HepG2 (cell line): Measurements from ENCODE around the gene MTFP1. TPM values are rescaled to one million over a fixed set of nuclear protein-coding genes. Genes with fewer than 3 reads are reported as not detected.

Source experiments
- ATAC-seq: fragments of 200-7000 bp; cut with Tn5 transposase; 3 replicates; pipeline ENCODE4 v1.9.1; 2020; ENCODE audit warnings: mild to moderate bottlenecking, moderate library complexity
- BruUV-seq: library from RNA; stranded (reverse); fragments of 400-500 nt; replicated peaks from 2 replicates; lab custom pipeline; 2021; lab: Mats Ljungman, UMichigan
- CTCF ChIA-PET: fragments of 300-600 bp; formaldehyde crosslinking; extraction: SDS; loops from one replicate; lab custom pipeline; 2021; ENCODE audit warnings: low total read pairs, inconsistent platforms, low intra/inter-chr PET ratio; lab: Yijun Ruan, JAX
- POLR2A ChIA-PET: fragments of 350-600 bp; sonication (Branson Sonifier 250); formaldehyde crosslinking; loops from one replicate; lab custom pipeline; 2020; ENCODE audit warnings: antibody characterized with exemption, inconsistent platforms; lab: Yijun Ruan, JAX
- DNase-seq: peaks from one replicate; pipeline ENCODE4 v3.0.0-alpha.2; 2015; ENCODE audit warnings: low spot score
- FAIRE-seq: peaks from 3 replicates; lab custom pipeline; 2011; peaks lifted over from hg19 to GRCh38; lab: Jason Lieb, UNC
- H2AFZ ChIP-seq: one replicate; pipeline ENCODE4 v1.6.1; 2011; ENCODE audit warnings: low read length, inconsistent platforms
- H3K27ac ChIP-seq: fragments of 300-600 bp; 3 replicates; pipeline ENCODE4 v1.8.0; 2011; ENCODE audit warnings: mixed run types, mild to moderate bottlenecking, mixed read lengths, low read length, inconsistent platforms; ENCODE audit not compliant: insufficient read depth; ENCODE audit errors: extremely low read length
- H3K27me3 ChIP-seq, 2 experiments: fragments of 200-600 bp in 1 of 2; 2 replicates in 1 of 2; 3 replicates in 1 of 2; pipeline versions ENCODE4 v1.6.0 to v1.8.0; 2011; ENCODE audit warnings: low read length in 2 of 2, mild to moderate bottlenecking in 2 of 2, moderate library complexity in 2 of 2, inconsistent platforms in 1 of 2; ENCODE audit not compliant: insufficient read depth in 2 of 2, control insufficient read depth in 1 of 2
- H3K36me3 ChIP-seq, 2 experiments: fragments of 200-600 bp in 1 of 2; replicated peaks in 1 of 2; 2 replicates in 1 of 2; 3 replicates in 1 of 2; pipeline versions ENCODE4 v1.5.1 to v1.8.0; 2011; ENCODE audit warnings: low read length in 2 of 2, inconsistent platforms in 1 of 2; ENCODE audit not compliant: insufficient read depth in 2 of 2, control insufficient read depth in 1 of 2
- H3K4me1 ChIP-seq: 2 replicates; pipeline ENCODE4 v1.5.1; 2012; ENCODE audit warnings: low read length, inconsistent platforms; ENCODE audit not compliant: insufficient read depth
- H3K4me2 ChIP-seq: 2 replicates; pipeline ENCODE4 v1.6.0; 2011; ENCODE audit warnings: low read depth, low read length, inconsistent platforms
- H3K4me3 ChIP-seq, 3 experiments: fragments of 200-600 bp in 1 of 3; sonication (generic), shearing (Covaris generic) in 1 of 3; replicated peaks in 1 of 3; 2 replicates each; pipeline ENCODE4 v1.5.1; 2011 to 2016; ENCODE audit warnings: low read length in 3 of 3, inconsistent platforms in 2 of 3, low read depth in 2 of 3, mild to moderate bottlenecking in 2 of 3, control low read depth in 1 of 3, mixed read lengths in 1 of 3; ENCODE audit not compliant: insufficient read depth in 1 of 3
- H3K79me2 ChIP-seq: one replicate; pipeline ENCODE4 v1.6.1; 2011; ENCODE audit warnings: low read length, inconsistent platforms; ENCODE audit not compliant: insufficient read depth
- H3K9ac ChIP-seq: 2 replicates; pipeline ENCODE4 v1.6.0; 2011; ENCODE audit warnings: mild to moderate bottlenecking, low read depth, low read length, inconsistent platforms; ENCODE audit not compliant: insufficient read depth
- H3K9me3 ChIP-seq: 2 replicates; pipeline ENCODE4 v1.5.1; 2012; ENCODE audit warnings: mild to moderate bottlenecking, low read length
- H4K20me1 ChIP-seq: 2 replicates; pipeline ENCODE4 v1.6.0; 2011; ENCODE audit warnings: inconsistent platforms, mild to moderate bottlenecking, low read length, moderate library complexity; ENCODE audit not compliant: insufficient read depth
- CBFB ChIP-seq: sonication (generic); formaldehyde crosslinking; IDR thresholded peaks from 2 replicates; pipeline ENCODE4 v1.4.0; 2020; ENCODE audit warnings: missing genetic modification reagents
- CCDC6 ChIP-seq: sonication (generic); formaldehyde crosslinking; IDR thresholded peaks from 2 replicates; pipeline ENCODE4 v1.8.1; 2022; ENCODE audit warnings: mild to moderate bottlenecking, missing genetic modification reagents, moderate library complexity
- CREM ChIP-seq, 2 experiments: sonication (generic) in 1 of 2; formaldehyde crosslinking in 1 of 2; IDR thresholded peaks; 2 replicates each; pipeline versions ENCODE4 v1.4.0 to v1.6.1; 2016 to 2020; ENCODE audit warnings: antibody characterized with exemption in 1 of 2, mild to moderate bottlenecking in 1 of 2, missing genetic modification reagents in 1 of 2
- ELF4 ChIP-seq: sonication (generic); formaldehyde crosslinking; IDR thresholded peaks from 2 replicates; pipeline ENCODE4 v1.5.0; 2020; ENCODE audit warnings: missing genetic modification reagents, mild to moderate bottlenecking, moderate library complexity, borderline replicate concordance
- GPN1 ChIP-seq: sonication (generic); formaldehyde crosslinking; IDR thresholded peaks from 2 replicates; pipeline ENCODE4 v1.5.1; 2020; ENCODE audit warnings: missing genetic modification reagents, borderline replicate concordance
- KAT8 ChIP-seq: IDR thresholded peaks from 2 replicates; pipeline ENCODE4 v1.6.1; 2016; ENCODE audit warnings: missing genetic modification reagents, missing compliant biosample characterization
- MEIS2 ChIP-seq: sonication (generic); formaldehyde crosslinking; IDR thresholded peaks from 2 replicates; pipeline ENCODE4 v1.9.0; 2021; ENCODE audit warnings: mild to moderate bottlenecking, missing genetic modification reagents
- MZF1 ChIP-seq: sonication (generic); formaldehyde crosslinking; IDR thresholded peaks from 2 replicates; pipeline ENCODE4 v1.8.1; 2023; ENCODE audit warnings: mild to moderate bottlenecking, missing genetic modification reagents, borderline replicate concordance
- NPAS2 ChIP-seq: sonication (generic); formaldehyde crosslinking; IDR thresholded peaks from 2 replicates; pipeline ENCODE4 v1.8.0; 2022; ENCODE audit warnings: mild to moderate bottlenecking, missing genetic modification reagents, borderline replicate concordance
- NR2F6 ChIP-seq, 2 experiments: IDR thresholded peaks; 2 replicates each; pipeline ENCODE4 v1.6.1; 2016; ENCODE audit warnings: antibody characterized with exemption in 1 of 2, mild to moderate bottlenecking in 1 of 2
- PCBP2 ChIP-seq: fragments of 200-400 bp; formaldehyde crosslinking; optimal IDR thresholded peaks from 2 replicates; pipeline ENCODE3; 2018; ENCODE audit warnings: low read length, low read depth; ENCODE audit not compliant: poor library complexity, severe bottlenecking
- PHB2 ChIP-seq: fragments of 450-650 bp; IDR thresholded peaks from 2 replicates; pipeline ENCODE4 v1.6.1; 2018; ENCODE audit not compliant: partially characterized antibody
- SIN3B ChIP-seq: fragments of 150-350 bp; IDR thresholded peaks from 2 replicates; pipeline ENCODE4 v1.6.1; 2014; ENCODE audit warnings: low read length
- THAP11 ChIP-seq: IDR thresholded peaks from 2 replicates; pipeline ENCODE4 v1.6.1; 2016; ENCODE audit warnings: missing biosample characterization, missing genetic modification reagents
- TRIM24 ChIP-seq: sonication (generic); formaldehyde crosslinking; IDR thresholded peaks from 2 replicates; pipeline ENCODE4 v1.8.0; 2022; ENCODE audit warnings: mild to moderate bottlenecking, missing genetic modification reagents
- XRCC5 ChIP-seq: fragments of 200-400 bp; formaldehyde crosslinking; optimal IDR thresholded peaks from 2 replicates; pipeline ENCODE3; 2017; ENCODE audit warnings: mild to moderate bottlenecking, low read length
- ZFYVE20 ChIP-seq: sonication (generic); formaldehyde crosslinking; IDR thresholded peaks from 2 replicates; pipeline ENCODE4 v1.8.0; 2023; ENCODE audit warnings: low read depth, mild to moderate bottlenecking, moderate library complexity, missing genetic modification reagents, borderline replicate concordance
- ZNF264 ChIP-seq: sonication (generic); formaldehyde crosslinking; IDR thresholded peaks from 2 replicates; pipeline ENCODE4 v1.4.0; 2020; ENCODE audit warnings: missing genetic modification reagents
- ZNF44 ChIP-seq: sonication (generic); formaldehyde crosslinking; IDR thresholded peaks from 2 replicates; pipeline ENCODE4 v1.5.1; 2020; ENCODE audit warnings: mild to moderate bottlenecking, missing genetic modification reagents
- ZSCAN21 ChIP-seq: sonication (generic); formaldehyde crosslinking; IDR thresholded peaks from 2 replicates; pipeline ENCODE4 v1.8.0; 2022; ENCODE audit warnings: mild to moderate bottlenecking, missing genetic modification reagents, moderate library complexity, borderline replicate concordance
- WGBS: methylation state at CpG from one replicate; pipeline ENCODE4 v1.1.6; 2017; ENCODE audit warnings: low lambda C conversion rate; 5-methylcytosine and 5-hydroxymethylcytosine counted together
- in situ Hi-C: cut with HindIII; loops from 2 replicates; pipeline ENCODE4 v1.10.0; 2017; ENCODE audit warnings: low pct_unique_long_range_greater_than_20kb; ENCODE audit not compliant: extremely low pct_ligation_motif_present
- intact Hi-C: fragments of 100-400 bp; cut with micrococcal nuclease; formaldehyde crosslinking; loops from one replicate; pipeline ENCODE4 v1.10.0; 2022; ENCODE audit not compliant: unreplicated experiment
- polyA plus RNA-seq, 8 experiments: library from polyadenylated mRNA; depleted of rRNA in 3 of 8; stranded (reverse) in 7 of 8; unstranded in 1 of 8; fragments of >200 nt; fragmentation: Illumina TruSeq in 4 of 8; extraction: Trizol in 4 of 8; gene quantifications; 2 replicates each; pipeline versions ENCODE4 v1.2.1 to v1.2.3, GENCODE V29; 2011 to 2016; ENCODE audit warnings: low read depth in 4 of 8, missing spikeins in 1 of 8, mixed read lengths in 1 of 8; ENCODE audit not compliant: insufficient read depth in 1 of 8
- total RNA-seq, 5 experiments: library from RNA; depleted of rRNA; stranded (reverse); fragments of >200 nt; fragmentation: Illumina TruSeq; extraction: Trizol; gene quantifications; 2 replicates each; pipeline ENCODE4 v1.2.3, GENCODE V29; 2016; ENCODE audit warnings: low read depth in 1 of 5
- TF ChIP-seq, protein P1 (sequence below): sonication (generic); formaldehyde crosslinking; IDR thresholded peaks from 2 replicates; pipeline ENCODE4 v1.4.0; 2020; ENCODE audit warnings: mild to moderate bottlenecking, low read depth, missing genetic modification reagents
- TF ChIP-seq, protein P2 (sequence below): sonication (generic); formaldehyde crosslinking; IDR thresholded peaks from 2 replicates; pipeline ENCODE4 v1.9.0; 2022; ENCODE audit warnings: low read depth, missing genetic modification reagents

MTFP1 gene
- total and polyA plus RNA-seq, 2 of the 13 experiments (the other 11 are each of a cell fraction or from before 2014, with no cell fraction given), result 29.5 to 45.6 TPM

DNA sequence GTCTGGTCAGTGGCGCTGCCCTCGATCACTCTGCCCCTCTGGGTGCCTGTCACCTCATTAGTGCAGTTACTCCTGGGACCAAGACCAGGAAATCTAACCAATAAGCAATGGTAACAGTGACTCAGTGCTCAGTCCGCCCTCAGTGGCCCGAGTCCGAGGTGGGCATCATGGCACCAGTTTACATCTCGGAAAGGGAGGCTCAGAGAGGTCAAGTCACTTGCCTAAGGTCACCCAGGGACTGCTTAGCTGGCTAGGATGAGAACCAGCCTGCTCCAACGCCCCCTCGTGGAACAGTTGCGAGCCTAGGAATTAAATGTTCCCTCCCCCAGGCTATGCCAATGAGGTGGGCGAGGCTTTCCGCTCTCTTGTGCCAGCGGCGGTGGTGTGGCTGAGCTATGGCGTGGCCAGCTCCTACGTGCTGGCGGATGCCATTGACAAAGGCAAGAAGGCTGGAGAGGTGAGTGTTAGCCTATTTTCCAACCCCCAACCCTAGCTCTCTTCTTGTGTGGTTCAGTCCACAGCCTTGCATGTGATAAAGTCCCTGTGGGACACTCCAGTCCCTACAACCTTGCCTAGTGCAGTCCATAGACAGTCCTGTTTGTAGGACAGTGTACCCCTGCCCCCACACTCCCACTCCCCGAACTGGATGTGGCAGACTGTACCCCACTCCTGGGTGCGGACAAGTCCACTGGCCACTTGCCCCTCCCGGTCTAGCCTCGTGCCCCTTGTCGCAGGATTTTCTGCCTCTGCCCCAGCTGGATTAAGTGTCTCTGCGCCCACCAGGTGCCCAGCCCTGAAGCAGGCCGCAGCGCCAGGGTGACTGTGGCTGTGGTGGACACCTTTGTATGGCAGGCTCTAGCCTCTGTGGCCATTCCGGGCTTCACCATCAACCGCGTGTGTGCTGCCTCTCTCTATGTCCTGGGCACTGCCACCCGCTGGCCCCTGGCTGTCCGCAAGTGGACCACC, 1.1 kb downstream of the MTFP1 start:
- H2AFZ ChIP-seq, result no peak overlapping the region
- H3K27ac ChIP-seq, result peak overlapping the region; percentile 70
- H3K79me2 ChIP-seq, result peaks cover 12% of the 10 kb centered on the region
- peak overlapping the region; percentile 68 to 89 (median 68); a peak in 5 of 6 replicates for H3K4me3 ChIP-seq
- peak; percentile 16 for ATAC-seq
- peaks cover 0 to 5% of the 10 kb centered on the region in 2 experiments; a peak in 2 of 5 replicates for H3K36me3 ChIP-seq
- BruUV-seq, result no TSS peak
- intact Hi-C loops, result loop anchor here (1.0 kb wide), 1 partner anchor 35 kb away; no protein-coding TSS in a partner anchor
- WGBS, result 77% methylated on average over 27 of the region's 29 CpGs
- H3K27me3 ChIP-seq, result no peaks in the 10 kb centered on the region
- no peaks in the 10 kb centered on the region for H3K9me3 ChIP-seq
- peak overlapping the region; percentile 68; the same call in 1 of the 2 replicates for H3K9ac ChIP-seq
- peak; percentile 71 for FAIRE-seq
- DNase-seq, result peak; percentile 70
- POLR2A ChIA-PET, result interaction anchor here (1.0 to 7.2 kb wide), 3 partner anchors 13 to 39 kb away, joined by 3 to 164 read pairs (median 5); partner anchors contain the start of genes RNF215 and SEC14L2
- in situ Hi-C loops, result loop anchor here (5.0 kb wide), 1 partner anchor 34 kb away; no protein-coding TSS in a partner anchor
- H3K4me1 ChIP-seq, result peaks cover 31% of the 10 kb centered on the region
- CTCF ChIA-PET, result interaction anchor here (1.4 to 2.5 kb wide), 3 partner anchors 35 to 40 kb away, joined by 4 to 43 read pairs (median 5); partner anchors contain the start of gene RNF215
- no peaks in the 10 kb centered on the region for H4K20me1 ChIP-seq
- peak overlapping the region; percentile 99 for H3K4me2 ChIP-seq
- TF ChIP-seq NR2F6 (IDR thresholded peaks at IDR 0.05) (peak; percentile 34; the same call in 1 of the 2 replicates), NR2F6 (CRISPR knock-in tag; IDR thresholded peaks at IDR 0.05) (peak; percentile 47; the same call in 1 of the 2 replicates), ELF4 (CRISPR knock-in tag) (no peak), THAP11 (no peak), GPN1 (CRISPR knock-in tag) (no peak), TRIM24 (CRISPR knock-in tag) (no peak), CBFB (CRISPR knock-in tag) (no peak), PHB2 (no peak), KAT8 (CRISPR knock-in tag) (no peak), ZFYVE20 (CRISPR knock-in tag) (no peak), ZSCAN21 (CRISPR knock-in tag) (no peak), MZF1 (no peak), SIN3B (no peak), MEIS2 (no peak), ZNF44 (CRISPR knock-in tag) (no peak), CREM (IDR thresholded peaks at IDR 0.05) (no peak), CREM (CRISPR knock-in tag; IDR thresholded peaks at IDR 0.05) (no peak), ZNF264 (no peak), XRCC5 (peak; percentile 54), NPAS2 (CRISPR knock-in tag) (no peak), PCBP2 (no peak), CCDC6 (no peak)
- TF ChIP-seq, protein P1, sequence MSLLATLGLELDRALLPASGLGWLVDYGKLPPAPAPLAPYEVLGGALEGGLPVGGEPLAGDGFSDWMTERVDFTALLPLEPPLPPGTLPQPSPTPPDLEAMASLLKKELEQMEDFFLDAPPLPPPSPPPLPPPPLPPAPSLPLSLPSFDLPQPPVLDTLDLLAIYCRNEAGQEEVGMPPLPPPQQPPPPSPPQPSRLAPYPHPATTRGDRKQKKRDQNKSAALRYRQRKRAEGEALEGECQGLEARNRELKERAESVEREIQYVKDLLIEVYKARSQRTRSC (CRISPR knock-in tag), result no peak
- TF ChIP-seq, protein P2, sequence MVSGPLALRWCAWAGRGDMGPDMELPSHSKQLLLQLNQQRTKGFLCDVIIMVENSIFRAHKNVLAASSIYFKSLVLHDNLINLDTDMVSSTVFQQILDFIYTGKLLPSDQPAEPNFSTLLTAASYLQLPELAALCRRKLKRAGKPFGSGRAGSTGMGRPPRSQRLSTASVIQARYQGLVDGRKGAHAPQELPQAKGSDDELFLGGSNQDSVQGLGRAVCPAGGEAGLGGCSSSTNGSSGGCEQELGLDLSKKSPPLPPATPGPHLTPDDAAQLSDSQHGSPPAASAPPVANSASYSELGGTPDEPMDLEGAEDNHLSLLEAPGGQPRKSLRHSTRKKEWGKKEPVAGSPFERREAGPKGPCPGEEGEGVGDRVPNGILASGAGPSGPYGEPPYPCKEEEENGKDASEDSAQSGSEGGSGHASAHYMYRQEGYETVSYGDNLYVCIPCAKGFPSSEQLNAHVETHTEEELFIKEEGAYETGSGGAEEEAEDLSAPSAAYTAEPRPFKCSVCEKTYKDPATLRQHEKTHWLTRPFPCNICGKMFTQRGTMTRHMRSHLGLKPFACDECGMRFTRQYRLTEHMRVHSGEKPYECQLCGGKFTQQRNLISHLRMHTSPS, result peak; percentile 62
